Activated CD4-positive, alpha-beta T cell treated with anti-CD3 and anti-CD28 coated beads, Interleukin-2, amount 10 ng/mL, durations not matched to agents 24 days and 14 days (primary cell): ENCODE measurements around the gene ZSWIM3. TPM values are rescaled to one million over a fixed set of nuclear protein-coding genes. Genes with fewer than 3 reads are reported as not detected.
"Not testable (repeated sequence)": the region's sequence is repeated elsewhere in the genome, so short reads cannot be mapped to it uniquely, and the experiment has no call there.

Experiments used
- DNase-seq: peaks from one replicate; pipeline ENCODE4 v3.0.0; 2022
- H3K27ac Mint-ChIP-seq: one replicate; pipeline ENCODE4 v1.8.0; 2022; ENCODE audit warnings: mild to moderate bottlenecking, mixed read lengths
- H3K27me3 Mint-ChIP-seq: one replicate; pipeline ENCODE4 v1.8.0; 2022; ENCODE audit warnings: mixed read lengths
- H3K36me3 Mint-ChIP-seq: one replicate; pipeline ENCODE4 v1.8.0; 2022; ENCODE audit warnings: low read depth, mild to moderate bottlenecking, mixed read lengths
- H3K4me1 Mint-ChIP-seq: one replicate; pipeline ENCODE4 v1.8.0; 2021; ENCODE audit warnings: mixed read lengths
- H3K4me3 Mint-ChIP-seq: one replicate; pipeline ENCODE4 v1.8.0; 2022; ENCODE audit warnings: mild to moderate bottlenecking, moderate library complexity, mixed read lengths
- H3K9me3 Mint-ChIP-seq: one replicate; pipeline ENCODE4 v1.8.0; 2021; ENCODE audit warnings: mixed read lengths
- intact Hi-C: fragments of 100-400 bp; cut with micrococcal nuclease; formaldehyde crosslinking; loops from one replicate; pipeline ENCODE4 v1.15.1; 2023
- total RNA-seq: library from RNA; stranded (reverse); gene quantifications from 2 replicates; pipeline ENCODE4 v1.2.3, GENCODE V29; 2022

Gene ZSWIM3
- total RNA-seq, 1 donor from 2014 or later, result 5.5 TPM

GRCh38 chr20:45823949-45824835, 33.2 kb upstream of the ZSWIM3 start:
- Mint-ChIP-seq H3K4me3 (peak overlapping the region; percentile 78), H3K27ac (peak overlapping the region; percentile 64), H3K4me1 (peaks cover 16% of the 10 kb centered on the region), H3K9me3 (no peaks in the 10 kb centered on the region), H3K36me3 (no peaks in the 10 kb centered on the region), H3K27me3 (peaks cover 32% of the 10 kb centered on the region)
- DNase-seq, result peak; percentile 82
- intact Hi-C loops, result loop anchor here (1.0 kb wide), 1 partner anchor 139 kb away; no protein-coding TSS in a partner anchor

DNA sequence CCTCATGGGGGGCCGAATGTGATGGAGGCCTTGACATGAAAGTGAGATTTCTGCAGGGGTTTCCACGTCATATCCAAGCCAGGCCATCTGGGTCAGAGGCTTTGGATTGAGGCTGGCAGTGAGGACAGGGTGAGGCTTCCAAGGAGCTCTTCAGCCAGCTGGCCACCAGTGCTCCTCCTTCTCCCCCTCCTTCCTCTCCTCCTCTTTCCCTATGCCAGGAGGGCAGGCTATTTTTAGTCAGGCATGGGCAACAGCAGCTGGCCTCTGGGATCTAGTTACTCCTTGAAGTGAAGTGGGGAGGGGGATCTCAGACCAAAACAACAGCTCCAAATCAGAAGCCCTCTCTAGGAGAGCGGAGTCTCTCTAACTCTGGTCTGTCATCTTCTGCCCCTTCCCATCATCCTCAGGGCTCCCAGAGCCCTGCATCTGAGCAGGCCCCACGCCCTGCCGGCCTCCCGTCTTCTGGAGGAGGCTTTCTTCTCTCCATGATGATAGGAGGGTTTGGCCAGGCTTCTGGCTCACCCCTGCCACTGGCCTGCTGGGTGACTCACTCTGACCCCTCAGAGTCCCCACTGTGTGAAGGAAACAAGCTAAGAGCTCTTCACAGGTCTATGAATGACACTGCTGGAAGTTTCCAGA, 30.9 kb upstream of the ZSWIM3 start:
- H3K27me3 Mint-ChIP-seq, result peaks cover 33% of the 10 kb centered on the region
- no peak overlapping the region for H3K27ac Mint-ChIP-seq
- H3K9me3 Mint-ChIP-seq, result no peaks in the 10 kb centered on the region
- intact Hi-C loops, result no loop called here
- H3K4me3 Mint-ChIP-seq, result no peak overlapping the region
- H3K4me1 Mint-ChIP-seq, result peaks cover 16% of the 10 kb centered on the region
- no peak for DNase-seq
- H3K36me3 Mint-ChIP-seq, result no peaks in the 10 kb centered on the region

DNA sequence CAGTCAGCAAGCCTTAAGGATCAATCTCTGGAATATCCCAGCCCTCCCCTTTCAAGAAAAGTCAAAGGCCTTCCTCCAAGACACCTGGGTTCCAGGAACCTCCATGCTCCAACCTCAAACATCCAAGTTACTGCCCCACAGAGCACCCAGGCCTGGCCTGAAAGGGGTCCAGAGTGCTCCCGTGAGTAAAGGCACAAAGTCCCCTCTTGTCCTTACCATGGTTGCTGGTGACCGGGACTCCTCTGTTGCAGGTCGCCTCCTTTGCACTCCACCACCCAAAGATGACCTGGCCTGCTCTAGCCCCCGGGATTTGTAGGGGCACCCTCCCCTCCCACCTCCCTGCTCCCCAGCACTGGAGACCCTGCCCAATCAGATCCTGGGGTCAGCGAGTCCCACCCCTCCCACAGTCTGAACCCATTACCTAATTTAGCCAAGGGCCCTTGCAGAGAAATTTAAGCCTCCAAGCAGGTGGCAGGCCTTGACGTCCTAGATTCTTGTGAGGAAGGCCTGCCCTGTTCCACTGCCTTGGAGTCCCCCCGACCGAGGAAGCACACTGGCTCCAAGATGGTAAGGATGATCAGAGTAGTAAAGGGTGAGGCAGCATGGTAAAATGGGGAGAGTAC, 30.3 kb upstream of the ZSWIM3 start, which contains the start of gene TNNC2:
TNNC2 (minus strand) TSS at position 283 of the 623 bp plus-strand sequence; CDS start at position 219, 64 bp downstream.
- Mint-ChIP-seq H3K36me3 (no peaks in the 10 kb centered on the region), H3K4me1 (peaks cover 16% of the 10 kb centered on the region), H3K4me3 (no peak within 1 kb of the TSS), H3K27ac (no peak within 1 kb of the TSS), H3K27me3 (peaks cover 34% of the 10 kb centered on the region), H3K9me3 (no peaks in the 10 kb centered on the region)
- intact Hi-C loops, result no loop called here
- no peak for DNase-seq

DNA sequence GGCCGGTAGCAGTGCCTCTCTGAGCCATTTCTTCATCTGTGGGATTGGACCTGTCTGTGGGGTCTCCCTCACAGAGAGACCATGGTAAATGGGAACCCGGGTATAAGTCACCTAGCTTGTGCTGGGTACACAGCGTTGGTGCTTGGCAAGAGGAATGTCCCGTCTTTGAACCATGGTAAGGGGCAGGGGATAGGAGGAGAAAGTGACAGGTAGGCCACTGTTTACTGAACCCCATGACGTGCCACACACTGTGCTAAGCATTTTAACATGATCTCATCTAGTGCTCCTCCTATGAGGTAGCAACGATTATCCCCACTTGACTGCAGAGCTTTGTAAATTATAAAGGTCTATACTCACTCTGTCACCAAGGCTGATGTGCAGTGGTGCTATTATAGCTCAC, 29.7 kb upstream of the ZSWIM3 start:
- Mint-ChIP-seq H3K9me3 (no peaks in the 10 kb centered on the region), H3K4me3 (no peak overlapping the region), H3K27me3 (peaks cover 30% of the 10 kb centered on the region), H3K36me3 (no peaks in the 10 kb centered on the region), H3K4me1 (peaks cover 16% of the 10 kb centered on the region), H3K27ac (no peak overlapping the region)
- intact Hi-C loops, result no loop called here
- DNase-seq, result no peak

DNA sequence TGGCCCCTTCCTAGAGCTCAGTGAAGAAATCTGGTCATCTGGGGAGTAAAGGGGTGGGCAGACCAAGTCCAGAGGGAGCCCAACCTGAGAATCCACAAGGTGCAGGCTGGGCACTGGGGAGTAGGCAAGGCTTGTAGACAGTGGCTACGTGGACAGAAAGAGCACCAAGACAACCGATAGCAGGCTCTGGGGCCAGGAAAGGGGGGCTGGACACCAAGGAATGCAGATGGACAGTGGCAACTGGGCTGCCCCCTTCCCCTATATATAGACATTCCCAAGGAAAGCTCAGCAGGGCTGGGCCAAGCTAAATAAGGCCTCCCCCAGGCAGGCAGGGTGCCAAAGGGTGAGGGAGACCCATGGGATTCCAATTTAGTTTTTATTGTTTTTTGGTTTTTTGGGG, 28.8 kb upstream of the ZSWIM3 start:
- no peaks in the 10 kb centered on the region for H3K36me3 Mint-ChIP-seq
- H3K27me3 Mint-ChIP-seq, result peaks cover 22% of the 10 kb centered on the region
- no peak overlapping the region for H3K27ac Mint-ChIP-seq
- peaks cover 17% of the 10 kb centered on the region for H3K4me1 Mint-ChIP-seq
- no peak for DNase-seq
- no peak overlapping the region for H3K4me3 Mint-ChIP-seq
- H3K9me3 Mint-ChIP-seq, result no peaks in the 10 kb centered on the region
- intact Hi-C loops, result no loop called here

- H3K27me3 Mint-ChIP-seq, result peaks cover 13% of the 10 kb centered on the region
- H3K4me1 Mint-ChIP-seq, intact Hi-C loops, H3K36me3 Mint-ChIP-seq, H3K27ac Mint-ChIP-seq, H3K4me3 Mint-ChIP-seq, DNase-seq, H3K9me3 Mint-ChIP-seq: not testable (repeated sequence)
Measured at GRCh38 chr20:45829673-45830106, 27.7 kb upstream of the ZSWIM3 start.

- Mint-ChIP-seq H3K27me3 (peaks cover 10% of the 10 kb centered on the region), H3K9me3 (no peaks in the 10 kb centered on the region), H3K4me3 (peak overlapping the region; percentile 83), H3K4me1 (peaks cover 6% of the 10 kb centered on the region), H3K36me3 (no peaks in the 10 kb centered on the region), H3K27ac (no peak overlapping the region)
- DNase-seq, result no peak
- intact Hi-C loops, result no loop called here
Measured at GRCh38 chr20:45832619-45833018, 24.8 kb upstream of the ZSWIM3 start.

GRCh38 chr20:45833030-45833882, 24.2 kb upstream of the ZSWIM3 start, which contains the start of gene SNX21:
Gene SNX21, plus strand, starts transcription at chr20:45833799. Its CDS starts 121 bp downstream, at chr20:45833920.
- H3K4me3 Mint-ChIP-seq, result peak within 1 kb of the TSS; percentile 83
- intact Hi-C loops, result no loop called here

DNA sequence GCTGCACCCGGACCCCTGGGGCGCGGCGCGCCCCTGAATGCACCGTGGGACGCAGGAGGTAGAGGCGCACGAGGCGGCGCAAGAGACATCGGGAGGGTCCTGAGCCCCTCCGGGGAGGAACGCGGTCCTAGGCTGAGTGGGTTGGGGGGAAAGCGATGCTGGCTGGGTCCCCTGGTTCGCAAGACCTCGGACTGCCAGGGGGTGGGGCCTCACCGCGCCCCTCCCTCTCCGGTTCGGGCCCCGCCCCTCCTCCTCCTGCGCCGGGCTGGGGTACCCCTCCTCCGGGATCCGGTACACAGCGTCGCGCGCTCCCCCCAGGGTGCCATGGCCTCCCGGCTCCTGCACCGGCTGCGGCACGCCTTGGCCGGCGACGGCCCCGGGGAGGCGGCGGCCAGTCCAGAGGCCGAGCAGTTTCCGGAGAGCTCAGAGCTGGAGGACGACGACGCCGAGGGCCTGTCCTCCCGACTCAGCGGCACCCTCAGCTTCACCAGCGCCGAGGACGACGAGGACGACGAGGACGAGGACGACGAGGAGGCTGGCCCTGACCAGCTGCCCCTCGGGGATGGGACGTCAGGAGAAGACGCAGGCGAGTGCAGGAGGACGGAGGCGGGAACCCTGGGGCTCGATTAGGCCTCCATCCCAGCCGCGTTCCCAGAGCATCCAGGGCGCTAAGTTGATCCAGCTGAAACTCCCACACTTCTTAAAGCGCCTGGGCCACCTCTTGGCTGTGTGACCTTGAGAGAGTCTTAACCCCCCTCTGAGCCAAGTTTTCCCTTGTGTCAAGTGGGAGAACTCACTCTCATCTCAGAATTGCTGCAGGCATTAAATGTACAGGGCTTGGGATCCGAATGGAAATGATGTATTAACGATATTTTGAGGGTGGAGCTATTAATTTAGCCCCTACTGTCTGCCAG, 23.3 kb upstream of the ZSWIM3 start:
- H3K4me1 Mint-ChIP-seq, result peaks cover 6% of the 10 kb centered on the region
- H3K4me3 Mint-ChIP-seq, result peak overlapping the region; percentile 83
- intact Hi-C loops, result loop anchor here (2.0 kb wide), 1 partner anchor 23 kb away; the partner anchor contains the start of genes ACOT8 and ZSWIM3
- peak; percentile 87 for DNase-seq
- no peak overlapping the region for H3K27ac Mint-ChIP-seq
- no peaks in the 10 kb centered on the region for H3K36me3 Mint-ChIP-seq
- H3K9me3 Mint-ChIP-seq, result no peaks in the 10 kb centered on the region
- H3K27me3 Mint-ChIP-seq, result peaks cover 10% of the 10 kb centered on the region

More at GRCh38 chr20:45833030-45833882, 24.2 kb upstream of the ZSWIM3 start, which contains the start of gene SNX21:
- no peaks in the 10 kb centered on the region for H3K36me3 Mint-ChIP-seq
- H3K4me1 Mint-ChIP-seq, result peaks cover 6% of the 10 kb centered on the region
- DNase-seq, result peak; percentile 79
- H3K27me3 Mint-ChIP-seq, result peaks cover 10% of the 10 kb centered on the region
- no peaks in the 10 kb centered on the region for H3K9me3 Mint-ChIP-seq
- H3K27ac Mint-ChIP-seq, result peak within 1 kb of the TSS; percentile 58

DNA sequence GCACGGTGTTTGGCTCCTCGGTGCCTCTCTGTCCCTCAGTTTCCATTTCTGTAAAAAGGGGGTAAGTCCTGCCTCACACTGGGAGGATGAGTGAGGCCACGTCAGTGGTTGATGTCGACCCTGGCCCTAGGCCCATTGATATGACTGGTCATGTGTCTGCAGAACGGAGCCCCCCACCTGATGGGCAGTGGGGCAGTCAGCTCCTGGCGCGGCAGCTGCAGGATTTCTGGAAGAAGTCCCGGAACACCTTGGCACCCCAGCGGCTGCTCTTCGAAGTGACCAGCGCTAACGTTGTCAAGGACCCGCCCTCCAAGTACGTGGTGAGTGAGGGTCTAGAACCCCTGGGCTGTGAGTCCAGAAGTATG, 22.6 kb upstream of the ZSWIM3 start:
- Mint-ChIP-seq H3K27me3 (peaks cover 10% of the 10 kb centered on the region), H3K4me1 (peaks cover 6% of the 10 kb centered on the region), H3K36me3 (no peaks in the 10 kb centered on the region), H3K4me3 (peak overlapping the region; percentile 83), H3K9me3 (no peaks in the 10 kb centered on the region), H3K27ac (no peak overlapping the region)
- intact Hi-C loops, result loop anchor here (2.0 kb wide), 1 partner anchor 22 kb away; the partner anchor contains the start of genes ACOT8 and ZSWIM3
- DNase-seq, result no peak

GRCh38 chr20:45835329-45835765, 22.1 kb upstream of the ZSWIM3 start:
- no peak for DNase-seq
- Mint-ChIP-seq H3K4me3 (no peak overlapping the region), H3K36me3 (no peaks in the 10 kb centered on the region), H3K9me3 (no peaks in the 10 kb centered on the region), H3K27ac (no peak overlapping the region), H3K4me1 (peaks cover 6% of the 10 kb centered on the region), H3K27me3 (peaks cover 8% of the 10 kb centered on the region)
- intact Hi-C loops, result loop anchor here (2.0 kb wide), 1 partner anchor 21 kb away; the partner anchor contains the start of genes ACOT8 and ZSWIM3

- no peaks in the 10 kb centered on the region for H3K36me3 Mint-ChIP-seq
- peaks cover 6% of the 10 kb centered on the region for H3K4me1 Mint-ChIP-seq
- peaks cover 4% of the 10 kb centered on the region for H3K27me3 Mint-ChIP-seq
- no peak for DNase-seq
- H3K9me3 Mint-ChIP-seq, result no peaks in the 10 kb centered on the region
- no peak overlapping the region for H3K27ac Mint-ChIP-seq
- intact Hi-C loops, result loop anchor here (2.0 kb wide), 1 partner anchor 21 kb away; the partner anchor contains the start of genes ACOT8 and ZSWIM3
- H3K4me3 Mint-ChIP-seq, result peak overlapping the region; percentile 40
Measured at GRCh38 chr20:45835825-45836224, 21.6 kb upstream of the ZSWIM3 start.
